PC-3 (cell line): ENCODE measurements around the gene CNTN2. TPM values are rescaled to one million over a fixed set of nuclear protein-coding genes. Genes with fewer than 3 reads are reported as not detected.

ENCODE experiments used
- ATAC-seq: fragments of 200-7000 bp; cut with Tn5 transposase; 2 replicates; pipeline ENCODE4 v1.9.1; 2020; ENCODE audit warnings: mild to moderate bottlenecking, moderate library complexity
- BruUV-seq: library from RNA; stranded (reverse); fragments of 400-500 nt; replicated peaks from 2 replicates; lab custom pipeline; 2021; lab: Mats Ljungman, UMichigan
- CTCF ChIA-PET: fragments of 300-600 bp; sonication (Branson Sonifier 250); formaldehyde crosslinking; loops from one replicate; lab custom pipeline; 2022; ENCODE audit warnings: antibody characterized with exemption; lab: Charles Lee
- POLR2A ChIA-PET: fragments of 300-600 bp; sonication (Branson Sonifier 250); formaldehyde crosslinking; loops from one replicate; lab custom pipeline; 2022; ENCODE audit warnings: antibody characterized with exemption; ENCODE audit not compliant: unreplicated experiment; lab: Charles Lee
- DNase-seq: peaks from one replicate; pipeline ENCODE4 v3.0.0-alpha.2; 2015
- H2AFZ ChIP-seq: fragments of 300-600 bp; sonication (generic); 2 replicates; pipeline ENCODE4 v1.6.0; 2016; ENCODE audit warnings: antibody characterized with exemption, low read length
- H3F3A ChIP-seq: fragments of 300-600 bp; sonication (generic); one replicate; pipeline ENCODE4 v1.6.0; 2017; ENCODE audit warnings: antibody characterized with exemption, low read length, control low read depth, mild to moderate bottlenecking; ENCODE audit not compliant: unreplicated experiment
- H3K27ac ChIP-seq: fragments of 300-600 bp; sonication (generic); 2 replicates; pipeline ENCODE4 v1.5.1; 2016; ENCODE audit warnings: mild to moderate bottlenecking, low read length
- H3K27me3 ChIP-seq: fragments of 300-600 bp; sonication (generic); 2 replicates; pipeline ENCODE4 v1.6.1; 2016; ENCODE audit warnings: low read length, mixed read lengths
- H3K36me3 ChIP-seq: fragments of 300-600 bp; sonication (generic); 2 replicates; pipeline ENCODE4 v1.6.1; 2016; ENCODE audit warnings: low read depth, mixed run types, low read length, mixed read lengths
- H3K4me1 ChIP-seq: fragments of 300-600 bp; sonication (generic); 2 replicates; pipeline ENCODE4 v1.5.1; 2016; ENCODE audit warnings: low read length; ENCODE audit not compliant: insufficient read depth
- H3K4me2 ChIP-seq: fragments of 300-600 bp; sonication (generic); 2 replicates; pipeline ENCODE4 v1.6.0; 2016; ENCODE audit warnings: low read length
- H3K4me3 ChIP-seq: fragments of 300-600 bp; sonication (generic); 2 replicates; pipeline ENCODE4 v1.5.1; 2016; ENCODE audit warnings: mild to moderate bottlenecking, low read length, mixed read lengths
- H3K79me2 ChIP-seq: fragments of 300-600 bp; sonication (generic); 2 replicates; pipeline ENCODE4 v1.6.1; 2017; ENCODE audit warnings: low read length, mixed read lengths
- H3K9ac ChIP-seq: fragments of 300-600 bp; sonication (generic); 2 replicates; pipeline ENCODE4 v1.6.0; 2016; ENCODE audit warnings: mild to moderate bottlenecking, low read length
- H3K9me2 ChIP-seq: fragments of 300-600 bp; sonication (generic); replicated peaks from 2 replicates; pipeline ENCODE4 v1.6.1; 2016; ENCODE audit warnings: mixed run types, low read length, mixed read lengths
- H3K9me3 ChIP-seq: fragments of 300-600 bp; sonication (generic); 2 replicates; pipeline ENCODE4 v1.6.1; 2016; ENCODE audit warnings: low read length, mixed read lengths
- H4K20me1 ChIP-seq: fragments of 300-600 bp; sonication (generic); 2 replicates; pipeline ENCODE4 v1.6.1; 2016; ENCODE audit warnings: low read length, mixed read lengths
- EZH2 ChIP-seq: fragments of 300-600 bp; sonication (generic); IDR thresholded peaks from one replicate; pipeline ENCODE4 v1.6.1; 2017; ENCODE audit warnings: antibody characterized with exemption, mild to moderate bottlenecking, low read length; ENCODE audit not compliant: unreplicated experiment
- EZH2phosphoT487 ChIP-seq: fragments of 300-600 bp; sonication (generic); IDR thresholded peaks from 2 replicates; pipeline ENCODE4 v1.6.1; 2018; ENCODE audit warnings: mild to moderate bottlenecking, antibody characterized with exemption, low read length, borderline replicate concordance
- intact Hi-C: fragments of 100-400 bp; cut with micrococcal nuclease; formaldehyde crosslinking; loops from 2 replicates; pipeline ENCODE4 v1.9.0; 2023
- total RNA-seq: library from RNA; depleted of rRNA; stranded (reverse); fragments of >200 nt; gene quantifications from 2 replicates; pipeline ENCODE4 v1.2.3, GENCODE V29; 2014
- TF ChIP-seq, protein P1 (sequence below): fragments of 300-600 bp; sonication (generic); conservative IDR thresholded peaks from 2 replicates; pipeline ENCODE4 v1.5.1; 2017; ENCODE audit warnings: antibody characterized with exemption, low read depth, mild to moderate bottlenecking, low read length

The CNTN2 gene
- total RNA-seq, 1 experiment from 2014 or later, result 0.07 TPM

GRCh38 chr1:205037539-205037938 lies 5.5 kb upstream of the CNTN2 start:
- Histone ChIP-seq H3F3A (no peaks in the 10 kb centered on the region), H3K27ac (no peak overlapping the region), H3K36me3 (no peaks in the 10 kb centered on the region), H4K20me1 (no peaks in the 10 kb centered on the region), H3K9me2 (no peaks in the 10 kb centered on the region), H3K4me3 (no peak overlapping the region), H3K79me2 (no peaks in the 10 kb centered on the region), H3K27me3 (peaks cover 79% of the 10 kb centered on the region), H3K9me3 (no peaks in the 10 kb centered on the region), H3K4me1 (no peaks in the 10 kb centered on the region), H3K4me2 (no peak overlapping the region), H2AFZ (no peak overlapping the region), H3K9ac (no peak overlapping the region)
- ATAC-seq (no peak), DNase-seq (no peak)
- intact Hi-C loops, result no loop called here
- TF ChIP-seq, protein P1, sequence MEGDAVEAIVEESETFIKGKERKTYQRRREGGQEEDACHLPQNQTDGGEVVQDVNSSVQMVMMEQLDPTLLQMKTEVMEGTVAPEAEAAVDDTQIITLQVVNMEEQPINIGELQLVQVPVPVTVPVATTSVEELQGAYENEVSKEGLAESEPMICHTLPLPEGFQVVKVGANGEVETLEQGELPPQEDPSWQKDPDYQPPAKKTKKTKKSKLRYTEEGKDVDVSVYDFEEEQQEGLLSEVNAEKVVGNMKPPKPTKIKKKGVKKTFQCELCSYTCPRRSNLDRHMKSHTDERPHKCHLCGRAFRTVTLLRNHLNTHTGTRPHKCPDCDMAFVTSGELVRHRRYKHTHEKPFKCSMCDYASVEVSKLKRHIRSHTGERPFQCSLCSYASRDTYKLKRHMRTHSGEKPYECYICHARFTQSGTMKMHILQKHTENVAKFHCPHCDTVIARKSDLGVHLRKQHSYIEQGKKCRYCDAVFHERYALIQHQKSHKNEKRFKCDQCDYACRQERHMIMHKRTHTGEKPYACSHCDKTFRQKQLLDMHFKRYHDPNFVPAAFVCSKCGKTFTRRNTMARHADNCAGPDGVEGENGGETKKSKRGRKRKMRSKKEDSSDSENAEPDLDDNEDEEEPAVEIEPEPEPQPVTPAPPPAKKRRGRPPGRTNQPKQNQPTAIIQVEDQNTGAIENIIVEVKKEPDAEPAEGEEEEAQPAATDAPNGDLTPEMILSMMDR, result no peak
- CTCF ChIA-PET, result no interaction called here
- POLR2A ChIA-PET, result no interaction called here
- no TSS peak for BruUV-seq

DNA sequence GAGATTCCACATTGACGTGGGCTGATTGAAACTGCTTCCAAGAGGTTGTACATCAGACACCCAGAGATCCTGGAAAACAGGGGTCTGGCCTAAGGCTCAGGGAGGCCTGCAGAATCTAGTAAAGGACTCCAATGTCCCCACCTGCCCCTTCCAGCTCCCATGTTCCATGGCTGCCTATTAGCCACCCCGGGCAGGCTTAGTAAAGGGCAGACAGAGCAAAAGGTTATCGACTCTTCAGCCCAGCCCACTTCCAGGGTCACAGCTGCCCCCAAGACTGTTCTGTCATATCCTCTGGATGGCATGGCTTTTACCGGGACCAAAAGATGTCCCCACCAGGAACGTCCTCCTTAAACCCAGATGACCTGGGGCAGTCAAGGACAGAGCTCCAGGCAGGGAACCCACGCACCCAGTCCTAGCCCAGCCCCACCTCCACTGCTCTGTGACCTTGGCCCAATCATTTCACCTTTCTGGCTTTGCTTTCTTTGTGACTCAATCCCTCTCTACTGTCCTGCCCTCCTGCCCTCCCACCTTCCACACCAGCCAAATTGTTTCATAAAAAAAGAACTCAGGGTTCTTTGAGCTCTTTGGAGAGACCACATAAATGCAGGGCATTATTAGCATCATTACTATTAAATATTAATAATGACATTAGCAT lies 4.8 kb upstream of the CNTN2 start:
- TF ChIP-seq, protein P1, result no peak
- TF ChIP-seq EZH2, result no peak
- TF ChIP-seq EZH2phosphoT487, result no peak
- intact Hi-C loops, result no loop called here
- no peaks in the 10 kb centered on the region for H3F3A ChIP-seq
- ATAC-seq (no peak), DNase-seq (no peak)
- H3K4me3 ChIP-seq, result no peak overlapping the region
- no peak overlapping the region for H3K4me2 ChIP-seq
- no peak overlapping the region for H3K27ac ChIP-seq
- no peak overlapping the region for H2AFZ ChIP-seq
- no peaks in the 10 kb centered on the region for H3K79me2 ChIP-seq
- no peaks in the 10 kb centered on the region for H3K4me1 ChIP-seq
- POLR2A ChIA-PET, result no interaction called here
- peaks cover 78% of the 10 kb centered on the region for H3K27me3 ChIP-seq
- no peaks in the 10 kb centered on the region for H4K20me1 ChIP-seq
- H3K36me3 ChIP-seq, result no peaks in the 10 kb centered on the region
- CTCF ChIA-PET, result no interaction called here
- H3K9me2 ChIP-seq, result no peaks in the 10 kb centered on the region
- BruUV-seq, result no TSS peak
- H3K9ac ChIP-seq, result no peak overlapping the region
- no peaks in the 10 kb centered on the region for H3K9me3 ChIP-seq

DNA sequence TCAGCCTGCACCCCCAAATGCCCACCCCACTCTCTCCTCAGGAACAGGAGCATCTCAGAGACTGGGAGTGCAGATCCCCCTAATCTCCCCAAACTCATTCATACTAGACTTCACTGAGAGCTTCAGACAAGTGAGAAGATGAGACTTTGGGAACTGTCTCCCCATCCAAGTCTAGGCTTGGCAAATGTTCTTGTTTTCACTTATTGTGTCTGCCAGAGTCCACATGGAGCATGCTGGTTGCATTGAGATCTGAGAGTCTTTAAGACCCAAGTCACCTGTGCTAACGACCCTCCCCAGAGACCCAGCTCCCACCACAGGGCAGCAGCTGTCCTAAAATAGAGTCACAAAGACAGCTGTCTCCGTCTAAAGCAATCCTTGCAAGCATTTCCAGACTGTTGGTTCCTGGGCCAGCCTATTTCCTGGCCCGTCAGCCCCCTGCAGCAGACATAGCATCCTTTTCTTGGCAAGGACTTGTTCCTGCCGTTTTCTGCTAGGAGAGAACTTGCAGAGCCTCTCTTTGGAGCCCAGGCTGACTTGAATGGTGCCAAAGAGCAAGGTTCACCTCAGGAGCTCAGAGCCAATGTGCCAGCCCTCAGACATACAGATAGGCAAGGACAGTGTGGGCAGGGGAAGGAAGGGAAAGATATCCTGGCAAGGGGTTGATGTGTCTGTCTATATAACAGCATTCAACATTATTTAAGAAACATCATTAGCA lies 1.9 kb upstream of the CNTN2 start:
- Histone ChIP-seq H3K79me2 (no peaks in the 10 kb centered on the region), H4K20me1 (no peaks in the 10 kb centered on the region), H3K27me3 (peaks cover 94% of the 10 kb centered on the region), H3K9ac (no peak overlapping the region), H3F3A (no peaks in the 10 kb centered on the region), H3K36me3 (no peaks in the 10 kb centered on the region), H3K4me3 (no peak overlapping the region), H3K9me3 (no peaks in the 10 kb centered on the region), H2AFZ (no peak overlapping the region), H3K4me1 (no peaks in the 10 kb centered on the region), H3K27ac (no peak overlapping the region), H3K4me2 (no peak overlapping the region), H3K9me2 (no peaks in the 10 kb centered on the region)
- no TSS peak for BruUV-seq
- intact Hi-C loops, result no loop called here
- POLR2A ChIA-PET, result no interaction called here
- no peak for TF ChIP-seq EZH2
- TF ChIP-seq, protein P1, result no peak
- no peak for TF ChIP-seq EZH2phosphoT487
- CTCF ChIA-PET, result no interaction called here
- DNase-seq (no peak), ATAC-seq (no peak)
